ENCODE results near the gene SGF29. TPM values are rescaled to one million over a fixed set of nuclear protein-coding genes. Genes with fewer than 3 reads are reported as not detected.

SGF29 gene
- total RNA-seq, 1 donor from 2014 or later = 37.6 TPM

- Mint-ChIP-seq H3K27me3 (no peaks in the 10 kb centered on the region), H3K4me3 (ENCODE audit: low read depth) (no peak overlapping the region), H3K9me3 (ENCODE audit: low read depth) (no peaks in the 10 kb centered on the region), H3K27ac (no peak overlapping the region), H3K36me3 (ENCODE audit: insufficient read depth) (no peaks in the 10 kb centered on the region), H3K4me1 (ENCODE audit: low read depth) (no peaks in the 10 kb centered on the region)
- TF ChIP-seq, protein P1, sequence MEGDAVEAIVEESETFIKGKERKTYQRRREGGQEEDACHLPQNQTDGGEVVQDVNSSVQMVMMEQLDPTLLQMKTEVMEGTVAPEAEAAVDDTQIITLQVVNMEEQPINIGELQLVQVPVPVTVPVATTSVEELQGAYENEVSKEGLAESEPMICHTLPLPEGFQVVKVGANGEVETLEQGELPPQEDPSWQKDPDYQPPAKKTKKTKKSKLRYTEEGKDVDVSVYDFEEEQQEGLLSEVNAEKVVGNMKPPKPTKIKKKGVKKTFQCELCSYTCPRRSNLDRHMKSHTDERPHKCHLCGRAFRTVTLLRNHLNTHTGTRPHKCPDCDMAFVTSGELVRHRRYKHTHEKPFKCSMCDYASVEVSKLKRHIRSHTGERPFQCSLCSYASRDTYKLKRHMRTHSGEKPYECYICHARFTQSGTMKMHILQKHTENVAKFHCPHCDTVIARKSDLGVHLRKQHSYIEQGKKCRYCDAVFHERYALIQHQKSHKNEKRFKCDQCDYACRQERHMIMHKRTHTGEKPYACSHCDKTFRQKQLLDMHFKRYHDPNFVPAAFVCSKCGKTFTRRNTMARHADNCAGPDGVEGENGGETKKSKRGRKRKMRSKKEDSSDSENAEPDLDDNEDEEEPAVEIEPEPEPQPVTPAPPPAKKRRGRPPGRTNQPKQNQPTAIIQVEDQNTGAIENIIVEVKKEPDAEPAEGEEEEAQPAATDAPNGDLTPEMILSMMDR (IDR thresholded peaks at IDR 0.05; ENCODE audit: unreplicated experiment) = no peak
- no peak for DNase-seq (ENCODE audit: low spot score, unreplicated experiment)
These were observed 41.6 kb upstream of the SGF29 start for GRCh38 chr16:28511801-28512789.

GRCh38 chr16:28513484-28514181, 40.1 kb upstream of the SGF29 start:
- H3K27ac Mint-ChIP-seq = no peak overlapping the region
- DNase-seq (ENCODE audit: low spot score, unreplicated experiment) = no peak
- H3K36me3 Mint-ChIP-seq (ENCODE audit: insufficient read depth) = no peaks in the 10 kb centered on the region
- no peaks in the 10 kb centered on the region for H3K4me1 Mint-ChIP-seq (ENCODE audit: low read depth)
- H3K27me3 Mint-ChIP-seq = no peaks in the 10 kb centered on the region
- TF ChIP-seq, protein P1 (IDR thresholded peaks at IDR 0.05; ENCODE audit: unreplicated experiment) = no peak
- no peaks in the 10 kb centered on the region for H3K9me3 Mint-ChIP-seq (ENCODE audit: low read depth)
- H3K4me3 Mint-ChIP-seq (ENCODE audit: low read depth) = no peak overlapping the region

DNA sequence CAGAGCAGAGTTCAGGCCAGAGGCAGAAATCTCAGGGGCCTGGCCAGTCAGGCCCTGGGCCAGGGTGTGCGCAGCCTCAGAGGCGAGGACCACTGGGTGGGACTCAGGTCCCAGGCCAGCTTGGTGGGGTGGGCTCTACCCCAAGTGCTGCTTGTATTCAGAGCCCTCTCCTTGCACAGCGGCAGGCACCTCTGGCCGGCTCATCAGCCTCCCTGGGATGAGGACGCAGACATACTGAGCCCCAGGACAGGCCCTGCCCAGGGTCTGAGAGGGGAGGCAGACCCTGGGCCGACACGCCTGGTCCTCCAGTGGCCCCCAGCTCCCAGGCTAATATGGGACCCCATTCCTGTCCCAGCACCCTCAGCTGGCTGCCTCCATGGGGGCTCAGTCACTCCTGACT, 39.5 kb upstream of the SGF29 start:
- Mint-ChIP-seq H3K27me3 (no peaks in the 10 kb centered on the region), H3K4me1 (ENCODE audit: low read depth) (no peaks in the 10 kb centered on the region), H3K4me3 (ENCODE audit: low read depth) (no peak overlapping the region), H3K36me3 (ENCODE audit: insufficient read depth) (no peaks in the 10 kb centered on the region), H3K27ac (no peak overlapping the region), H3K9me3 (ENCODE audit: low read depth) (no peaks in the 10 kb centered on the region)
- TF ChIP-seq, protein P1 (IDR thresholded peaks at IDR 0.05; ENCODE audit: unreplicated experiment) = no peak
- DNase-seq (ENCODE audit: low spot score, unreplicated experiment) = no peak

DNA sequence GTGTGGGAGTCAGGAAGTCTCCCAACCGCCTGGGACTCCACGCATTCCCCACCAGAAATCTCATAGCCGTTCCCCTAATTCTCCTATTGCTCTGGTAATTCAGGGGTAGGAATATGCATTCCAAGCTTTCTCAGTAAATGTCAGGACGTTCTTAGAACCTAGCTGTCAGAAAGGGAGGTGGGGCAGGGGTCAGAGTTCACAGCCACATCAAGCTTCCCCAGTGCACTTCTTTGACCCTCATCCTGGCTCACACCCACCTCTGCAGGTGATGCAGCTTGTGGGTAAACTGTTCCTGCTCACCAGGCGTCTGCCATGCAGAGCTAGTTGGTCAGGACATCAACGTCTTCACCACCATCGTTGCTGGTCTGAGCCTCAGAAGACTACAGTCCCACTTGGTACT, 33.0 kb upstream of the SGF29 start:
- TF ChIP-seq, protein P1 (IDR thresholded peaks at IDR 0.05; ENCODE audit: unreplicated experiment) = no peak
- Mint-ChIP-seq H3K36me3 (ENCODE audit: insufficient read depth) (no peaks in the 10 kb centered on the region), H3K27ac (no peak overlapping the region), H3K9me3 (ENCODE audit: low read depth) (peaks cover 5% of the 10 kb centered on the region), H3K4me1 (ENCODE audit: low read depth) (no peaks in the 10 kb centered on the region), H3K27me3 (no peaks in the 10 kb centered on the region), H3K4me3 (ENCODE audit: low read depth) (no peak overlapping the region)
- DNase-seq (ENCODE audit: low spot score, unreplicated experiment) = no peak

DNA sequence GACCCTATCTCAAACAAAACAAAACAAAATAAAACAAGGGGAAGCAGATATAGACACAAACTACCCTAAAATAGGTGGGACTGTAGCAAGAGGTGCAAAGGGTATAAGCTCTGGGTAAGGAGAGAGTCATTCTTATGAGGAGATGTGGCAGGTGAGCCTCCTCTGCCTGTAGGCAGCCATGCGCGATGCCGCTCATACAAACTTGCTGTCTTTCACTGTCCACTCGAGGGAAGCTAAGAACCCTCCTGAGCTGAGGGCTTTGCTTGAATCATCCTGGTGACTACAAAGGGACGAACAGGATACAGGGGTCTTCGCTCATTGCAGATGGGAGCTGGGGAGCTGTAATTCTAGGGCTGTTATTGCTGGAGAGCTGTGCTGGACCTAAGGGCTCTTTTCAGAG, 32.3 kb upstream of the SGF29 start:
- Mint-ChIP-seq H3K4me1 (ENCODE audit: low read depth) (no peaks in the 10 kb centered on the region), H3K4me3 (ENCODE audit: low read depth) (no peak overlapping the region), H3K36me3 (ENCODE audit: insufficient read depth) (no peaks in the 10 kb centered on the region), H3K27me3 (no peaks in the 10 kb centered on the region), H3K9me3 (ENCODE audit: low read depth) (peaks cover 13% of the 10 kb centered on the region), H3K27ac (peak overlapping the region; percentile 52)
- TF ChIP-seq, protein P1 (IDR thresholded peaks at IDR 0.05; ENCODE audit: unreplicated experiment) = no peak
- no peak for DNase-seq (ENCODE audit: low spot score, unreplicated experiment)

Measured in progenitor cell of endocrine pancreas (in vitro differentiated cells).